GM21381 (cell line): Measurements from ENCODE around the gene SUMO2.
"Not testable (repeated sequence)": the region's sequence is repeated elsewhere in the genome, so short reads cannot be mapped to it uniquely, and the experiment has no call there.

ENCODE experiments used
- ATAC-seq: cut with Tn5 transposase; IDR thresholded peaks from one replicate; pipeline ENCODE4 v1.9.1; 2021; ENCODE audit warnings: mild to moderate bottlenecking, moderate library complexity; ENCODE audit not compliant: unreplicated experiment

The SUMO2 gene

DNA sequence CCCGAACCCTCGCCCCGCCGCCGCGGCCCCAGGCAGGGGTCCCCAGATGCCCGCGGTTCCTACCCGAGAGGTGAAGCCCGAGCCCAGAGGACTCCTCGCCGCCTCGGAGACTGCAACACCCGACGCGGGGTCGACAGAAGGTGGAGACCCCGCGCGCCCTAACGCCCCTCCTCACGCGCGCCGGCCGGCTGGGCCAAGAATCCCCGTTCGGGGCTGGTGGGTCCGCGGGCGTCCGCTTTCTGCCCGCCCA is 515 bp downstream of the SUMO2 start:
- ATAC-seq: no peak

DNA sequence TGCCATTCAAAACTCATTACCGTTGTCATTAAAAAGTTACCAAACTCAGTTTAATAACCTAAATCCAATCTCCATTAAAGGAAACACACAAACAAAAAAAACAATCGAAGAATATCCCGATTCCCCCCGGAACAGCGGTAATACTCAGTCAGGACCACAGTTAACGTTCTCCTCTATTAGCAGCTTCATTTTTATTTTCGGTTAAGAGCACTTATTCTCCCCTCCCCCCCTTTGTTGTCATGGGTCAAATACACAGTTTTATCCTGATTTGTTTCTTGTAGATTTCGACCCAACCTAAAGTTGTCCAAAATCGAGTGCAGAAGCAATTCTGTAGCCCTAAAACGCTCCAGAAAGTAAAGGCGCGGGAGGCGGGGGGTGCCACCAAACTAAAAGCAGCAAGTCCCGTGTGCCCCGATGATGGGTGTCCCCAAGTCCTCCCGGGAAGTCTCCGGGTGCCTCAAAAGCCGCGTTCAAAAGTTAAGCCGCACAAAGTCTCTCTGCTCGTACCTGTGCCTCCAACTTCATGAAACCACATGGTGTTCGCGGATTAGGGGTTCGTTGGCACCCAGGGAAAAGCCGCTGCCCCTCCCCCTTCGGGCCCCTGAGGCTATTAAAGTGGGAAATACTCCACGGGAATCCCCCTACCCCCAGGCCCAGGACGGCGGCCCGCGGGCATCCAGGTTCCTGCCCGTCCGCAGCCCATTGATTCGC is 996 bp downstream of the SUMO2 start:
- ATAC-seq: peak; percentile 18

DNA sequence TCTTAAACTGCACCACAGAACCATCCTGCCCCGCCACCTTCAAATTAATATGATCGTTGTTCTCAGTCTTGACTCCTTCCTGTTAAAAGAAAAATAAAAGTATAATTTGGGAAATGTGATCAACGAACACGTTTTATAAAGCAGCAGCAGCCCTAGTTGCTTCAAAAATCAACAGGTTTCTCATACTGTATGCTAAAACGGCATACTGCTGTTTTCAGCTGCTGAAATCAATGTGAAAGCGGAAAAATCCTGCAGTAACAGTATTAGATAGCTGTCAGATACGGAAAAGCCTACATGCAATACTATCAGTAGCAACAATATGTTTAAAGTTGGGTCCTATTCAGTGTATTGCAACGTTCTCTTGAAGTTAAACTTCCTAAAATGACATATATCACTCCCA is 1.6 kb downstream of the SUMO2 start:
- no peak for ATAC-seq

DNA sequence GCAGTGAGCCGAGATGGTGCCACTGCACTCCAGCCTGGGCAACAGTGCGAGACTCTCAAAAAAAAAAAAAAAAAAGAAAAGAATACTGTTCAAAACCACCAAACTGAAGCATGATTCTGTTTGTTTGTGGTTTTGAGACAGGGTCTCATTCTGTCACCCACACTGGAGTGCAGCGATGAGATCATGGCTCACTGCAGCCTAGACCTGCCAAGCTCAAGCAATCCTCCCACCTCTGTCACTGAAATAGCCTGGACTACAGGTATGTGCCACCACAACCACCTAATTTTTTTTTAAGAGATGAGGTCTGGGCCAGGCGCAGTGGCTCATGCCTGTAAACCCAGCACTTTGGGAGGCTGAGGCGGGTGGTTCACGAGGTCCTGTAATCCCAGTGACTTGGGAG is 4.3 kb downstream of the SUMO2 start:
- ATAC-seq: no peak

DNA sequence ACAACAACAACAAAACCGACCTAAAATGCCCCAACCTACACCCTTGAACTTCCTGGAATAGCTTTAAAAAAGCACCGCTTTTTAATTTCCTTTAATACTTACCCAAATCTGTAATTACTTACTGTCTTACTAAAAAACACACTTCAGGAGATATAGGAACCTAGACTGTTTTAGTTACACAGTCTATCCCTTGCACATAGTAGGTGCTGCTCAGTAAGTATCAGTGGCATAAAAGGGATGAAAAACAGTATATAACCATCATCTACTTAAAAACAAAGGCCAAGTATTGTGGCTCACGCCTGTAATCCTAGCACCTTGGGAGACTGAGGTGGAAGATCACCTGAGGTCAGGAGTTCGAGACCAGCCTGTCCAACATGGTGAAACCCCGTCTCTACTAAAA is 6.1 kb downstream of the SUMO2 start:
- no peak for ATAC-seq

DNA sequence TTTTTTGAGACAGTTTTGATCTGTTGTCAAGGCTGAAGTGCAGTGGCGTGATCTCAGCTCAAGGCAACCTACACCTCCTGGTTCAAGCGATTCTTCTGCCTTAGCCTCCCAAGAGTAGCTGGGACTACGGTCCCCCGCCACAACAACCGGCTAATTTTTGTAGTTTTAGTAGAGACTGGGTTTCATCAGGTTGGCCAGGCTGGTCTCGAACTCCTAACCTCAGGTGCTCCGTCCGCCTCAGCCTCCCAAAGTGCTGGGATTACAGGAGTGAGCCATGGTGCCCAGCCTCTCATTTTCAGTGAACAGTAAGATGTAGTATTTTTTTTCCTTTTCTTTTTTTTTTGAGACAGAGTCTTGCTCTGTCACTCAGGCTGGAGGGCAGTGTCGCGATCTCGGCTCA is 7.8 kb downstream of the SUMO2 start:
- ATAC-seq: no peak

DNA sequence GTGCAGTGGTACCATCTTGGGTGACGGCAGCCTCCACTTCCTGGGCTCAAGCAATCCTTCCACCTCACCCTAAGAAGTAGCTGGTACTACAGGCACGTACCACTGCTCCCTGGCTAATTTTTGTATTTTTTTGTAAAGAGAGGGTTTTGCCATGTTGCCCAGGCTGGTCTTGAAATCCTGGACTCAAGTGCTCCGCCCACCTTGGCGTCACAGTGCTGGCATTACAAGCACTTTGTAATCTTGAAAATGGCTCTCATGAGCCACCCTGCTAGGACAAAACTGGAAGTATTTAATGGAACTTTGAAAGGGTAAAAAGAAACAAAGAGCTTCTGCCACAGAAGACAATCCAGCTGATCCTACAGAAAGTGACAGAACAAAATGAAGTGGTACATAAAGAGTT is 9.2 kb downstream of the SUMO2 start:
- ATAC-seq: no peak

DNA sequence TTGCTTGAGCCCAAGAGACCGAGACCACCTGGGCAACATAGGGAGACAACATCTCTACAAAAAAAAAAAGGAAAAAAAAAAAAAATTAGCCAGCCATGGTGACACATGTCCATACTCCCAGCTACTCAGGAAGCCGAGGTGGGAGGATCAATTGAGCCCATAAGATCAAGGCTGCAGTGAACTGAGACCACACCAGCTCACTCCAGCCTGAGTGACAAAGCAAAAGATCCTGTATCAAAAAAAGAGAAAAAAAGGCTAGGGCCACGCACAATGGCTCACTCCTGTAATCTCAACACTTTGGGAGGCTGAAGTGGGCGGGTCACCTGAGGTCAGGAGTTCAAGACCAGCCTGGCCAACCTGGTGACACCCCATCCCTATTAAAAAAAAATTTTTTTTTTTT is 13.8 kb downstream of the SUMO2 start:
- no peak for ATAC-seq

DNA sequence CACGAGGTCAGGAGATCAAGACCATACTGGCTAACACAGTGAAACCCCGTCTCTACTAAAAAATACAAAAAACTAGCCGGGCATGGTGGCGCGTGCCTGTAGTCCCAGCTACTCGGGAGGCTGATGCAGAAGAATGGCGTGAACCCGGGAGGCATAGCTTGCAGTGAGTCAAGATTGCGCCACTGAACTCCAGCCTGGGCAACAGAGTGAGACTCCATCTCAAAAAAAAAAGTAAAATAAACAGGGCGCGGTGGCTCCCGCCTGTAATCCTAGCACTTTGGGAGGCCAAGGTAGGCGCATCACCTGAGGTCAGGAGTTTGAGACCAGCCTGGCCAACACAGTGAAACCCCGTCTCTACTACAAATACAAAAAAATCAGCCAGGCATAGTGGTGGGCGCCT is 18.2 kb downstream of the SUMO2 start:
- not testable (repeated sequence) for ATAC-seq

DNA sequence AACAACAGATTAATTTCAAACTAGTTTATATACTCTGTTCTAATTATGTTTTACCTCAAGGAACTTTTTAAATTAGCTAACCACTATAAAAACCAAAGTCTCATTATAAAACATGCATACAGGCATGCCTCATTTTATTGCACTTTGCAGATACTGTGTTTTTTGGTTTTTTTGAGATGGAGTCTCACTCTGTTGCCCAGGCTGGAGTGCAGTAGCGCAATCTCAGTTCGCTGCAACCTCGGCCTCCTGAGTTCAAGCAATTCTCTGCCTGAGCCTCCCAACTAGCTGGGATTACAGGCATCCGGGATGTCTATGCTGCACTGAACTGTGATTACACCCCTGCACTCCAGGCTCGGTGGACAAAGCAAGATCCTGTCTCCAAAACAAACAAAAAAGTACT is 19.7 kb downstream of the SUMO2 start:
- no peak for ATAC-seq

DNA sequence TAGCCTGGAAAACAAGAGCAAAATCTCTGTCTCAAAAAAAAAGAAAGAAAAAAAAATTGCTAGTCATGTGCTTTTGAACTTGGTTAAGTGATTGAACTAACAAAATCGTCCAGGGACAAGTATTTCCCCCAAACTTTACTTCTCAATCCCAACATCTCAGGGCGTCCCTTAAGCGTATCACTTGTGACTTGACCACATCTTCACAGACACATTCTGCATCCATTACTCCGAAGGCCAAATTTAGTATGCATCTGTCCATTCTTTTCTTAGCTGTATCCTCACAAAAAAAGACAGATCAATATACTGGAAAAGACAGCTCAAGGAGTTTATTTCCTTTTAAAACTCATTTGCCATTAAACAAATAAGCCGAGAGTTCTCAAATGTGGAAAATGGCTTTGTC is 22.5 kb downstream of the SUMO2 start:
- ATAC-seq: no peak

DNA sequence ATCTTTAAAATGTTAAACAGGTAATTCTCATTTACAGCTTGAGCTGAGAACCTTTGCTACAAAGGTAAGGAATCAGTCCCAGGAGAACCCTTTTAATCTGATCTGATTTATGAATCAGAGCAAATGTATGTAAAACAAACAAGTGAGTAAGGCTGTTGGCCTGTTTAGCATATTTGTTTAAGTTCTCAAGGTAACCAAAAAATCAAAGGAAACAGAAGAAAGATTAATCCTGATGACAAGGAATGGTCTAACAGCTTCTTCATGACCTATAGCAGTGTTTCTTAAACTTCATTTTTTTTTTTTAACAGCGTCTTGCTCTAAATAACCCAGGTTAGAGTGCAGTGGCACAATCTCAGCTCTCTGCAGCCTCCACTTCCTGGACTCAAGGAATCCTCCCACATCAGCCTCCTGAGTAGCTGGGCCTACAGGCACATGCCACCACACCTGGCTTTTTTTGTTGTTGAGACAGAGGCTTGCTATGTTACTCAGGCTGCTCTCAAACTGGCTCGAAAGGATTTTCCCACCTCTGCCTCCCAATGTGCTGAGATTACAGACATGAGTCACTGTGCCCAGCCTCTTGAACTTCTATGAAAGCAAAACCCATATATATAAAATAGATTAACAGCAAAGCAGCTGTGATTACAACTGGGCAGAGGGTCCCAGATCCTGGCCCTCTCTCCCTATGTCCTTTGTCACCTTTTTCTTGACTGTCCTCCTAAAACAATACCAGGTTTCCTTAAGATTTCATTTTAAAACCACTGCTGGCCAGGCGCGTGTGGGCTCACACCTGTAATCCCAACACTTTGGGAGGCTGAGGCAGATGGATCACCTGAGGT is 23.3 kb downstream of the SUMO2 start:
- no peak for ATAC-seq

DNA sequence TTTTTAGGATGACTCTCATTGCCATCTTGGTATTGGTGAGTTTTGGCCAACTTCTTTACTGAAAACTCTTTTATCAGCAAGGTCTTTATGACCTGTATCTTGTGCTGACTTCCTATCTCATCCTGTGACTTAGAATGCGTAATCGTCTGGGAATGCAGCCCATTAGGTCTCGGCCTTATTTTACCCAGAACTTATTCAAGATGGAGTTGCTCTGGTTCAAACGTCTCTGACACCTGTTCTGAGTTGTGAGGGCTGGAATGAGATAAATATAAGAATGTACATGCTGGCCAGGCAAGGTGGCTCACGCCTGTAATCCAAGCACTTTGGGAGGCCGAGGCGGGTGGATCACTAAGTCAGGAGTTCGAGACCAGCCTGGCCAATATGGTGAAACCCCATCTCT is 24.3 kb downstream of the SUMO2 start:
- ATAC-seq: not testable (repeated sequence)

DNA sequence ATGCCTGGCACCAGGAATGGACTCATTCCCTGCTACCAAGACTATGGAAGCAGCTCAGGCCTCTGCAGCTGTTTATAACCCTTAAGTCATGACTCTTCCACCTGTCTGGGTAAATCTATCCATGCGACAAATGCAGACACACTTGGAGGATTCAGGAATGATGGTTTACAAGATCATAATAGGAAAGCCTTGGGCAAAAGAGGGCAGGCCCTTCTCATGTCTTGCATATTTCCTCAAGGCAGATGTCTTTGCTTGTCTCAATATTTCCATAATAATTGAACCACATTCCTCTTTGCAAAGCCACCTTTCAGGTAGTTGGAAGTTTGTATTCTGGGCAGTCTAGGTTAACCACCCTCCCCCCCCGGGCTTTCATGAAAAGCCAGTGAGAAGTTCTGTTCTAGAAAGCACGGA is 27.6 kb downstream of the SUMO2 start:
- no peak for ATAC-seq

DNA sequence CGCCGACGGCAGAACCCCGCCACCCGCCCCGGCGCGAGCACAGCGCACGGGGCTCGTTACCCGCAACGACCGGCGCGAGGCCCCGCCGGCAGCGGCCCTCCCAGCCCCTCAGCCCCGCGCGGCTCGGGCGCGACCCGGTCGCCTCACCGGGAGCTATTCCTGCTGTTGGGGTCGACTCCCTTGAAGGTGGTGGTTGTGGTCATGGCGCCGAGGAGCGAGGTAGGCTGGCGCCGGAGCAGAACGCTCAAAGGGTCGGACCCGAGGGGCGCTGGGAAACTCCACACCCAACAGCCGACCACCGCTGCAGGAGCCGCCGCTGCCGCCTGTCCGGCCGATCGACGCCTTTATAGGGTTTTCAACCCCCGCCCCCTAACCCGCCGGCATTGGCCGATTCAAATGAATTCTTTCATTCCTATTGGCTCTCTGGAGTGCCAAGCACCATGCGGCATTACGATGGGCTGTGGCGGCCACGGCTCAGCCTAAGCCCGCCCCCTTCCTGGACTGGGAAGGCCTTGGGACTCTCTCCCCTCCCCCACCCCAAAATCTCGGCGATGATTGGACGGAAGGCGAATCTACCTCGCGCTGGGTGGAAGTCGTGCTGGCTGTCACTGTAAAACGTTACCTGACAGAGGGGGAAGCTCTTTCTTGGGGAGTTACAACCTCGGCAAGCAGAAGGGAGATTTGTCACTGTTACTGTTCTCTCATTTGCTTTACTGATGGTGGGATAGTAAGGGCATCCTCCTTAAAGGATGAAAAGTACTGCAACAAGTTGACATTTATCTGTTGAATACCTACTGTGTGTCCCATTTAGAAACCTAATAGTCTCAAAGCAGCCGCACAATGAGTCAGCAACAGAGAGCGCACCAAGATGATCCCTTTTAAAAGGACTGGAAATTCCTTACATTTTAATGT is 28.3 kb downstream of the SUMO2 start, which contains the start of gene JPT1:
TSS of gene JPT1 (minus strand) at position 318 of the 912 bp plus-strand sequence. CDS start at position 203, 115 bp downstream.
- peak; percentile 94 for ATAC-seq

DNA sequence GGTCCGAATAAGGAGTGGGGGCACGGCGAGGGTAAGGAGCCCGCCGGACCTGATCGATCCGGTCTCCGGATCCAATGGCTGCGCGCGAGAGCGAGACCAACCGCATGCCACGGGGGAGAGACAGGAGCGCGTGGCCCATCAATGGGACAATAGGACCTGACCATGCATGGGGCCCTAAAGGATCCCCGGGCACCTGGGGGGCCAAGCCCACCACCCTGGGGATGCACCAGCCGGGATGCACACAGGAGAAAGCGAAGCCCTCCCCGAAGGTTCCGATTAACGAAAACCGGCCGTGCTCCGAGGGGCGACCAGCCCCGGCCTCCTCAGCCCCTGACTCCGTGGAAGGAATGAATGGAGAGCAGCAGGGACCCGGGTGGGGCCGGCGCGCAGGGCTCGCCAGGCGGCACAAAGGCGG is 29.0 kb downstream of the SUMO2 start:
- ATAC-seq: no peak

DNA sequence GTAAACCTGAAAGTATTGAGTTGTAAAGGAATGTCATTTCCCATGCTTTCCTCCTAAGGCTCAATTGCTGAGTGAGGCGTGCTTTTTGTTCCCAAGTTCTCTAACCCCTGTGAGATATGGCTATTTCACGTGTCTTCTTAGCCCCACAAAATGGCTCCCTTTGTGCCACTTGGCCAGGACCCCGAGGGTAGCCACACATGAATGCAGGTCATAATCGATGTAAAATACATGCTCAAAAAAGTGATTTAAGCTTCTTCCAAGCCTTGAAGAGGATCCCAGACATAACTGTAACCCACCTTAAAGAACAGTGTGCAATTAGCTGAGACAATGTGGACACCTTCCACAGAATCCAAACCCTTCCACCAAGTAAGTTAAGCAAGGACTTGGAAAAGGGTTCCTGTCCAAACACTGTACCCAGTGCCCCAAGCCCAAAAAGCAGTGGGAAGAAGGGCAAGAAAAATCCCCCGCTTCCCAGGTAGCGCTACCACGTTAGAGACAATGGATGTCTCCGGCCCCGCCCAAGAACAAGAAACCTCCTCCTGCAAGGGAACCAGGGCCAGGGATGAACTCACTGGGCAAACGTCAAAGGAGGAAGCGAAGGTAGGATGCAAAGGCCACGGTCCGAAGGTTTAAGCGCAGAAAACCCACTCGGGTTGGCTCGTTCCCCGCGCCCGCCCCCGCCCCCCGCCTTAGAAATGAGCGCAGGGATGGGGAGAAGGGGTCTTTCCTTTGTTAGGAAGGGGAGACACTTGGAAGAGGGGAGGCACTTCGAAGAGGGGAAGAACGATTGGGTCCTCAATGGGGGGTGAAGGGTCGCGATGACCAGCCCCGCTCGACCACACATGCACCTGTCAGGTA is 29.6 kb downstream of the SUMO2 start:
- no peak for ATAC-seq

DNA sequence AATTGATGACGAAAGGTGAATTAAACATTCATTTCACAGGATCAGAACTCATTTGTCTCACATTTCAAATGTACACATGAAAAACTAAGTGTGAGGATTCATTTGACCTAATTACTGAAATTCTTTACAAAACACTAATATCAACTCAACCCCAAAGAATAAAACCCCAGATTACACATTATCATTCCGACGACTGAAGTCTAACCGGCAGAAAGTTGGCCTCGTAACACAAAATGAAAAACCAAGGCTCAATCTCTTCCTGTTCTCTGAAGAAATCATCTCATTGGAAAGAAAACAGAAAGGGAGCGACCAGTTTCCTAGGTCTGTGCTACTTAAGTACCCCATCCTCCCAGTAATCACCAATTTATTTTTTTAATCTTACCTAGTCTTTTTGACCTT is 30.2 kb downstream of the SUMO2 start:
- ATAC-seq: no peak

DNA sequence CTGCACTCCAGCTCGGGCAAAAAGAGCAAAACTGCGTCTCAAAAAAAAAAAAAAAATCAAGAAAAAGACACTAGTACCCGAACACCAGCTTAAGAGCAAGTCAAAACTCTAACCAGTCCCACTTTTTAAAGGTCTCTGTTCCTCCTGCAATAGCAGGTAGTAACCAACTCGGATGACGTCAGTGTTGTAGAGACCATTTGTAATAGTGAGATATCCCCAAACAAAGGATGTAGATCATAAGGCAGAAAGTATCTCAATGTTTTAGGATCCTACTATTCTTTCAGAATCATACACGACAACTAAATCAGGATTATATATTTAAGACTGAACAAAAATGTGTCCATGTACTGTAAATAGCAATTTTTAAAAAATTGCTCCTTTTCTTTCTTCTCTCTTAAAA is 30.8 kb downstream of the SUMO2 start:
- no peak for ATAC-seq

DNA sequence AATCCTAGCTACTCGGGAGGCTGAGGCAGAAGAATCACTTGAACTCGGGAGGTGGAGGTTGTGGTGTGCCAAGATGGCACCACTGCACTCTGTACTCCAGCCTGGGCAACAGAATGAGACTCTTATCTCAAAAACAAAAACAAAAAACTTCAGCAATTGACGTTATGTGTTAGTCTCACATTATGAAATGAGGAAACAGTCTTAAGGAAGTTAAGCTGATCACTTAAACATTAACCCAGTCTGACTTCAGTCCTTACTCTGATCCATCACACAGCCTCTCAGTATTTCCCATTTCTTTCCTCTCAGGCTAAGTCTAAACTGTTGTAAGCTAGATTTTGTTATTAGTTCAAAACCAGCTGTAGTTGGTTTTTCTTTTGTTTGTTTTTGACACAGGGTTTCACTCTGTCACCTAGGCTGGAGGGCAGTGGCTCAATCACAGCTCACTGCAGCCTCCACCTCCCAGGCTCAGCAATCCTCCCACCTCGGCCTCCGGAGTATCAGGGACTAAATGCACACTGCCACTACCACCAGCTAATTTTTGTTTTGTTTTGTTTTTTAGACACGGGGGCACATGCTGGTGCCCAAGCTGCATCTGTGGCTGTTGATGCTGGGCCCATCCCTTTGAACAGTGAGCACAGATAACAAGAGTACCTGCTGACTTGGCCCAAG is 34.7 kb downstream of the SUMO2 start:
- ATAC-seq: no peak
